HG03175 (cell line): ENCODE data around the gene GDPD5.

Source experiments
- ATAC-seq: cut with Tn5 transposase; IDR thresholded peaks from one replicate; pipeline ENCODE4 v1.9.1; 2021; ENCODE audit warnings: mild to moderate bottlenecking, moderate library complexity; ENCODE audit not compliant: unreplicated experiment

The GDPD5 gene, protein sequence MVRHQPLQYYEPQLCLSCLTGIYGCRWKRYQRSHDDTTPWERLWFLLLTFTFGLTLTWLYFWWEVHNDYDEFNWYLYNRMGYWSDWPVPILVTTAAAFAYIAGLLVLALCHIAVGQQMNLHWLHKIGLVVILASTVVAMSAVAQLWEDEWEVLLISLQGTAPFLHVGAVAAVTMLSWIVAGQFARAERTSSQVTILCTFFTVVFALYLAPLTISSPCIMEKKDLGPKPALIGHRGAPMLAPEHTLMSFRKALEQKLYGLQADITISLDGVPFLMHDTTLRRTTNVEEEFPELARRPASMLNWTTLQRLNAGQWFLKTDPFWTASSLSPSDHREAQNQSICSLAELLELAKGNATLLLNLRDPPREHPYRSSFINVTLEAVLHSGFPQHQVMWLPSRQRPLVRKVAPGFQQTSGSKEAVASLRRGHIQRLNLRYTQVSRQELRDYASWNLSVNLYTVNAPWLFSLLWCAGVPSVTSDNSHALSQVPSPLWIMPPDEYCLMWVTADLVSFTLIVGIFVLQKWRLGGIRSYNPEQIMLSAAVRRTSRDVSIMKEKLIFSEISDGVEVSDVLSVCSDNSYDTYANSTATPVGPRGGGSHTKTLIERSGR

GRCh38 chr11:75525433-75526191 is at the start of gene GDPD5:
Gene GDPD5, minus strand, starts transcription at chr11:75525941. Its CDS starts 48,206 bp downstream, at chr11:75477735.
- ATAC-seq, result peak; percentile 76

DNA sequence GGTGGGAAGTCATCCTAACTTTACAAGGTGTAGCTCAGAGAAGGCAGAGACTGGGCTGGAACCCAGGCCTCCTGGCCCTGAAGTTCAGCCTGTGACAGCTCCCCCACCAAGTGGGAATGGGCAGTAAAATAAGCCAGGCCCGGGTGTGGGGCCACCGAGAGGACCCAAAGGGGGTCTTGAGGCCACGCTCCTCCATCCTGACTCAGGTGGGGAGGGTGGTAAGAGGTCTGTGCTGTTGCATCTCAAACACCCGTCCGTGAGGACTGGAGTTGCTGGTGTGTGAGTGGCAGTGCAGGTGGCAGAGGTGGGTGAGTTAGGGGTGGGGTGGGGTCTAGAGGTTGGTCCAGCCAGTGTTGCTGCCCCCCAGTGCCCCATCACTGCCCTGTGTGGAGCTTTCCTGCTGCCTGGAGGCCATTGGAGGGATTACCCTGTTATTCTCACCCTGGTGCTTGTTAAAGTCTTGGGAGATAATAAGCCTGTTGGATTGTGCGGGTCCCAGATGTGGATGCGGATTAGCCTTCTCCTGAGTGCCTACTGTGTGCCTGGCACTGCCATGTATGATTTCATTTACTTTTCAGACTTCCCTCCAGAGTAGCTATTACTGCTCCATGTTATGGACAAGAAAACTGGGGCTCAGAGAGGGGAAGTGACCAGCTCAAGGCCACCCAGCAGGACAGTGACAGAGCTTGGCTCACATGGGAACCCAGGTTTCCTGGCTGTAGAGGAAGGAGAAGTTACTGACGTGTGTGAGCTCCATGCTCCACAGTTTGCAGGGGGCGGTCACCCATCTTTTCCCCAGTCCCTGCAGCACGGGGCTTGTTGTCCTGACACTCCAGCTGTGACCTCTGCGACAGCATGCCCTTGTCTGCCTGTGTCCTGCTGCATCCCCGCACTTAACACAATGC is 49.2 kb upstream of the GDPD5 start:
- no peak for ATAC-seq

DNA sequence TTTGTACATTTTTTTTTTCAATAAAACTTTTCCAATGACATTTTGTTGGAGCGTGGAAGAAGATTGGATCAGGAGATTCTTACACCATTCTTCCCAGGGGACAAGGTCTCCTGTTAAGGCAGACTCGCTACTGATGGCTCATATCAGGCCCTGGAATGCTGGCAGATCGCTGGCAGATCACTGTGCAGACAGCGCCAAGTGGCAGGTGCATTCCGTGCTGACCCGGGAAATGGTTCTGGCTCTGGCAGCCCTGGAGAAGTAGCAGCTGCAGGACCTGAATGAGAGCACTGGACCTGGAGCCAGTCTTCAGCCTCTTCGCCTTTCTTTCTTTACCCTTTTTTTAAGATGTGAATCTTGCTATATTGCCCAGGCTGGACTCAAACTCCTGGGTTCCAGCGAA is 47.0 kb upstream of the GDPD5 start:
- no peak for ATAC-seq

GRCh38 chr11:75571625-75572024 is 45.9 kb upstream of the GDPD5 start:
- no peak for ATAC-seq

GRCh38 chr11:75570559-75571139 is 44.9 kb upstream of the GDPD5 start:
- ATAC-seq, result no peak

- ATAC-seq, result no peak
Measured at GRCh38 chr11:75568616-75569219, 43.0 kb upstream of the GDPD5 start.

DNA sequence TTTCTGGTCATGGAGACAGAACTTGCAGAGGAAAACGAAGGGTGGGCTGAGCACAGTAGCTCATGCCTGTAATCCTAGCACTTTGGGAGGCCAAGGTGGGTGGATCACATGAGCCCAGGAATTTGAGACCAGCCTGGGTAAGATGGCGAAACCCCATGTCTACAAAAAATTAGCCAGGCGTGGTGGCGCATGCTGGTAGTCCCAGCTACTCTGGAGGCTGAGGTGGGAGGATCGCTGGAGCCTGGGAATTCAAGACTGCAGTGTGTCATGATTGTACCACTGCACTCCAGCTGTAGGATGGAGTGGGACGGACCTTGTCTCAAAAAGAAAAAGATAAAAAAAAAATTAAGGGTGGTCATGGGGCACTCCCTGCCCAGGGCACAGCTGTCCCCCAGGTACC is 42.2 kb upstream of the GDPD5 start:
- no peak for ATAC-seq

DNA sequence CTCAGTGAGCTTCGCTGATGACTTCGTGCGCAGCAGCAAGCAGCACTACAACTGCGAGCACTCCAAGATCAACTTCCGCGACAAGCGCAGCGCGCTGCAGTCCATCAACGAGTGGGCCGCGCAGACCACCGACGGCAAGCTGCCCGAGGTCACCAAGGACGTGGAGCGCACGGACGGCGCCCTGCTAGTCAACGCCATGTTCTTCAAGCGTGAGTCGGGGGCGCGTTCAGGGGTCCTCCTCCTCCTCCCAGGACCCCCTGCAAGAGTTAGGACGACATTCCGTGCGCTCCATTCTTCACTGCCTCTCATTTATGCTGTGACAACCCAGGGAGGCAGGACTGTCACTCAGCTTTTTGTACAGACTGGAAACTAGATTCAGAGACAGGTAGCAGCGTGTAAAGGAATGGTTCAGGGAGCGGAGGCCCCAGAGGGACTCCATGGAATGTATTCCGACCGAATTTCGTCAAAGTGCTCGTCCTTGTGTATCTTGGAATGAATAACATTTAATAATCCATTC is 41.1 kb upstream of the GDPD5 start:
- no peak for ATAC-seq

DNA sequence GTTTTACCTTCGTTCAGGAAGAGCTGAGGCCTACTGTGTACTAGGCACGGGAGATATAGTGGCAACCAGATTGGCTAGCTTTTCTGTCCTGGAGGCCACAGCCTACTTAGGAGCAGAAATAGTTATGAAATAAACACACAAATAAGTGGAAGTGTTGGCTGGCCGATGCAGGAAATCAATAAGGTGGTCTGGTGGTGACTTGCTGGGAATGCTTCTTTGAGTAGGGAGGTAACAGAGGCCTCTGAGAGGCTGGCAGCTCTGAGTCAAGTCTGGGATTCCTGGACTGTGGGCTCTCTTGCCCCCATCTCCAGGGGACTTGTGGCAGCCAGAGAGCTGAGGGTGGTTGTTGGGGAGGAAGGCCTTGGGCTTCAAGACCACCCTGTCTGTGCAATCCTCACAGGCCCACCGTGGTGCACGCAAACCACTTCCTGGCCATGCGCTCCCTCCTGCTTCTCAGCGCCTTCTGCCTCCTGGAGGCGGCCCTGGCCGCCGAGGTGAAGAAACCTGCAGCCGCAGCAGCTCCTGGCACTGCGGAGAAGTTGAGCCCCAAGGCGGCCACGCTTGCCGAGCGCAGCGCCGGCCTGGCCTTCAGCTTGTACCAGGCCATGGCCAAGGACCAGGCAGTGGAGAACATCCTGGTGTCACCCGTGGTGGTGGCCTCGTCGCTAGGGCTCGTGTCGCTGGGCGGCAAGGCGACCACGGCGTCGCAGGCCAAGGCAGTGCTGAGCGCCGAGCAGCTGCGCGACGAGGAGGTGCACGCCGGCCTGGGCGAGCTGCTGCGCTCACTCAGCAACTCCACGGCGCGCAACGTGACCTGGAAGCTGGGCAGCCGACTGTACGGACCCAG is 40.4 kb upstream of the GDPD5 start:
- no peak for ATAC-seq

GRCh38 chr11:75565221-75565814 is 39.6 kb upstream of the GDPD5 start:
- ATAC-seq, result no peak

DNA sequence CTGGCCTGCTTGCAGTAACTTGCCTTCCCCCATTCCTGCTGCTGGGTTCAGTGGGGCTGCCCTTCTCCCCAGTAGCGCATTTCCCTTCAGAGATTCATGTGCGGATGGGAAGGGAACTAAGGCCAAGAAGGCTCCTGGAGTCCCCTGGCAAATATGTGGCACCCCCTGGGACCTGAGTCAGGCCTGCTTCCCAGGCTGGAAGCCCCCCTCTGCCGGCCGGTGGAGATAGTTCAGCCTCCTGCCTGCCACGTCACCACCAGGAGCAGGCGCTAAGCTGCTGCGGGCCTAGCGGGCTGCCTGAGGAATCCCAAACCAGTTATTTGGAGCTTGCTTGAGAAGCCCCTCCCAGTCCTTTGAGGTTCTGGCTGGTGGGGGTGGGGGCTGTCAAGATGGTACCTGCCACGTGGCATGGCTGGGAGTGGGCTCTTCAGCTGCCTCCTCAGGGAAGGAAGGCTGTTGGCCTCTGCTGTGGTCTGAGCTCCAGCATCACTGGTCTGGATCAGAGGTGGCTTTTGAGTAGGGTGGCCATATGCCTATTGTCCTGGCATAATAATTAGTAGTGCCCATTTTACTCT is 38.3 kb upstream of the GDPD5 start:
- ATAC-seq, result no peak

GRCh38 chr11:75563501-75563977 is 37.8 kb upstream of the GDPD5 start:
- ATAC-seq, result no peak

DNA sequence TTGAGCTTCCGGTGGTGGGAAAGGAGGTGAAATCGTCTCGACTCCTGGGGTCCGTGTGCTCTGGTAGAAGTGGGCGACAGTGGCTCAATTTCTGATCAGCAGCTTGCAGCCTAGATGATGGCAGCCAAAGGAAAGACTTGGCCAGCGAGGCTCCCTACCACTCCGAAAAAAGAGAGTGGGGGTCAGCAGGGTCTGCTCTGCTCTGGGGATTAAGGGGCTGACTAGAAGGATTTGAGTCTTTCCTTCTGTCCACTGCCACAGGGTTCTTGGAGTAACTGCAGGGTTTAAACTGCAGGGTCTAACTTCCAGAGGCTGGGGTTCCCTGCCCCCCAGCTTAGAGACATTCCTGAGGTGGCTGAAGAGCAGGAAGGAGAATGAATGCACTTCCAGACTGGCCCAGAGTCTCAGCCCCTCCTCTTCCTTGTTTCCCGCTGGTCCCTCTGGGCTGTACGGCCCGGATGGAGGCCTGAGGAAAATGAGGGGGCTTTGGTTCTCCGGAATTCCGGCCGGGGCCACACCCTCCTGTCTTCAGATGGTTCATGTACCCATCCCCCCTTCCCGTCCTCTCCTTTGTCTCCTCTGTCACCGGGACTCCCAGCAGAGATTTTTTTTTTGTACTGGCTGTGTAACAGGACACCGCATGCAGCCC is 37.2 kb upstream of the GDPD5 start:
- ATAC-seq, result no peak

DNA sequence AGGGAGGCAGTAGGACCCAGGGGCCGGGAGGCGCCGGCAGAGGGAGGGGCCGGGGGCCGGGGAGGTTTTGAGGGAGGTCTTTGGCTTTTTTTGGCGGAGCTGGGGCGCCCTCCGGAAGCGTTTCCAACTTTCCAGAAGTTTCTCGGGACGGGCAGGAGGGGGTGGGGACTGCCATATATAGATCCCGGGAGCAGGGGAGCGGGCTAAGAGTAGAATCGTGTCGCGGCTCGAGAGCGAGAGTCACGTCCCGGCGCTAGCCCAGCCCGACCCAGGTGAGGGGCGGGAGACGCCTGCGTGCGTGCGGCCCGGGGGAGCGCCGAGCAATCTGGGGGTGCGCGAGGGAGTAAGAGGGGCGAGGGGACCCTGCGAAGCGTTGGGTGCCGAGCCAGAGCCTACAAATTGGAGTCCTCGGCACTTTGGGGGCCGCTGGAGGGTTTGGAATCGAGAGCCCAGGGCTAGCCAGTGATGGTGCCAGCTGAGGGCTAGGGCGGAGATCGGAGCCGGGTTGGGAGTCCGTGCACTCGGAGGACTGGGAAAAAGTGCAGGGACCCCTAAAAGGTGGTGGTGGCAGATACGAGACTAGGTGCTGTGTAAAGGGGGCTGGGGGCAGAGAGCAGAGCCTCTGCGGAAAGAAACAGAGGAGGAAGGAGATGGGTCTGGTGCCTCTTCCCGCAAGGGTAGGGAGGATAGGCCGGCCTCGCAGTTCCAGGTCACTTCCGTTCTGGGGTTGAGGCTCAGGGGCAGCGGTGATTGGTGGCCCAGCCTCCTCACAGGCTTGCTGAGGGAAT is 36.5 kb upstream of the GDPD5 start, which contains the start of gene SERPINH1:
SERPINH1 (plus strand) TSS at position 206 of the 788 bp plus-strand sequence. CDS start 4,097 bp downstream, outside the sequence.
- peak; percentile 65 for ATAC-seq

GRCh38 chr11:75561426-75562047 is 35.8 kb upstream of the GDPD5 start:
- no peak for ATAC-seq

DNA sequence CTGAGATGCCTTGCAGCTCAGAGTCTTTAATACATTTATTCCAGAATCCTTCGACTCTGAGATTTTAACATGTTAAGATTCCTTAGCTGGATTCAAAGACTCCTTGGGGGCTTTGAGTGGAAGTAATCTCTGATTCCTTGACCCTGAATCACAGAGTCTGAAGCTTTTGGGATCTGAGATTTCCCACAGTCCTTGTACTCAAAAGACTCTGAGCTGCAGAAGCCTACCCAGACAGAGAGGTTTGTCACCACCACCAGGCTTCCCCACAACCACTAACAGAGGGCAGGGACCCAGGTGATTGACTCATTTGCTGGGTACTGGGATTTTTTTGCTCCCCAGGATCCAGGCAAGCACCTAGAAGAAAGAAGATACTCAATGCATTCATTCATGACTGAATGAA is 34.9 kb upstream of the GDPD5 start:
- ATAC-seq, result no peak
